Esophagus muscularis mucosa (tissue), 3 donors: ENCODE results near the gene CEP85.

ENCODE experiments used
- CTCF ChIP-seq, 3 experiments: fragments of 200-600 bp in 2 of 3; fragments of 450-650 bp in 1 of 3; sonication (generic) in 2 of 3; IDR thresholded peaks; one replicate each; pipeline ENCODE4 v1.5.1; 2017 to 2019; ENCODE audit warnings: antibody characterized with exemption in 3 of 3, mild to moderate bottlenecking in 2 of 3, moderate library complexity in 1 of 3
- POLR2AphosphoS5 ChIP-seq, 2 donors: sonication (generic); formaldehyde crosslinking; IDR thresholded peaks; one replicate each; pipeline ENCODE4 v1.6.1; 2017; ENCODE audit warnings: antibody characterized with exemption in 2 of 2

GRCh38 chr1:26197301-26197700 lies 36.7 kb upstream of the CEP85 start:
- TF ChIP-seq CTCF (IDR thresholded peaks at IDR 0.05) (no peak), POLR2AphosphoS5 (IDR thresholded peaks at IDR 0.05) (no peak)
